HCEC 1CT (cell line): ENCODE results near the gene CRIP3.
"Not testable (repeated sequence)": the region's sequence is repeated elsewhere in the genome, so short reads cannot be mapped to it uniquely, and the experiment has no call there.

Source experiments
- DNase-seq: peaks from one replicate; pipeline ENCODE4 v3.0.0-alpha.2; 2017

The CRIP3 gene, protein sequence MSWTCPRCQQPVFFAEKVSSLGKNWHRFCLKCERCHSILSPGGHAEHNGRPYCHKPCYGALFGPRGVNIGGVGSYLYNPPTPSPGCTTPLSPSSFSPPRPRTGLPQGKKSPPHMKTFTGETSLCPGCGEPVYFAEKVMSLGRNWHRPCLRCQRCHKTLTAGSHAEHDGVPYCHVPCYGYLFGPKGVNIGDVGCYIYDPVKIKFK

DNA sequence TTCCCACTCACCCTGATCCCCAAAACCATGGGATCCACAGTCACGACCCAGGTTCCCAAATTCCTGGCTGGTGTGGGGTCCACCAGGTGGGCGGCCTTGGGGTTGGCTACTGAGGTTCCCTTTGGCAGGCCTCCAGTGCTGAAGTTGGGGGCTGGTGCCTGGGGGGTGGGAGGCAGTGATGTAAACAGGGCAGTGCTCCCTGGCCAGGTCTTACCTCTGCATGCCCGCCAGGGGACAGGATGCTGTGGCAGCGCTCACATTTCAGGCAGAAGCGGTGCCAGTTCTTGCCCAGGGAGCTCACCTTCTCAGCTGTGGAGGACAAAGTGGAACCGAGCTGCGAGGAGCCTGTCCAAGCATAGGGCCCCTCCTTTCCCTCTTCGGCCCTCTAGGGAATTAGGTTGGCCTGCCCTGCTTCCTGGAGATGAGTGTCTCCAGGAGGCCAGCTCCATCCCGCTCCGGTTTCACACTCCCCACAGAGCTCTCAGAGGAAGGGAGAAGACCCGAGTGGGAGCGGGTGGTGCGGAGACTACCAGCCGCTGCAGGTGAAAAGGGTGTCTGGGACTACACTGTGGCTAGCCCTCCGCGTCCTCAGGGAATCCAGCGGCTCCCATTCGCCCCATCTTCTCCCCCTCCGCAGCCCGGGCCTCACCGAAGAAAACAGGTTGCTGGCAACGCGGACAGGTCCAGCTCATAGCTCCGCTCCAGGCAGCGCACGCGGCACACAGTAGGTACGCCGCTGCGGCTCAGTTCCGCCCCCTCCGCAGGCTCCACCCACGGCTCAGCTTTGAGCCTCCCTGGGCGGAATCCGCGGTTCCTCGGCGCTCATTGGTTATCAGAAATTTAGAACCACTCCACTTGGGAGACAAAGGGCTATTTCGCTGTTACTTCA, at the start of gene CRIP3:
Gene CRIP3, minus strand, starts transcription at position 726 of the 889 bp plus-strand sequence. Its CDS starts 34 bp downstream, at position 692.
- DNase-seq: peak; percentile 6

GRCh38 chr6:43355862-43356590, 47.4 kb upstream of the CRIP3 start:
- no peak for DNase-seq

- not testable (repeated sequence) for DNase-seq
These were observed 43.3 kb upstream of the CRIP3 start for GRCh38 chr6:43351951-43352350.

DNA sequence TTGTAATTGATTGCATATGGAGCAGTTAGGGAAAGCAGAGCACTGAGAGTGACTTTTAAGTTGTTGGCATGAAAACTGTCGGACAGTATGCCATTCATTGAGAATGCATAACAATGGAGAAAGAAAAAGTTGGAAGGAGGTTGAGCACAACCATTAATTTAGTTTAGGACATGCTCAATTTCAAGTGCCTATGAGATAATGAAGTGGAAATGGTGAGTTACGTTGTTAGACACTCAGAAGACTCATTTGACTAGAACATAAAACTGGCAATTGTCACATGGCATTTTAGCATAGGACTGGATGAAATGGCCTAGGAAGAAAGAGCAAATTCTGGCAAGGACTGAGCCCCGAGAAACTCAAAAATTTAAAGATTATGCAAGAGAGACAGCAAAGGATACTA, 38.8 kb upstream of the CRIP3 start:
- no peak for DNase-seq

GRCh38 chr6:43347021-43347420, 38.4 kb upstream of the CRIP3 start:
- no peak for DNase-seq

DNA sequence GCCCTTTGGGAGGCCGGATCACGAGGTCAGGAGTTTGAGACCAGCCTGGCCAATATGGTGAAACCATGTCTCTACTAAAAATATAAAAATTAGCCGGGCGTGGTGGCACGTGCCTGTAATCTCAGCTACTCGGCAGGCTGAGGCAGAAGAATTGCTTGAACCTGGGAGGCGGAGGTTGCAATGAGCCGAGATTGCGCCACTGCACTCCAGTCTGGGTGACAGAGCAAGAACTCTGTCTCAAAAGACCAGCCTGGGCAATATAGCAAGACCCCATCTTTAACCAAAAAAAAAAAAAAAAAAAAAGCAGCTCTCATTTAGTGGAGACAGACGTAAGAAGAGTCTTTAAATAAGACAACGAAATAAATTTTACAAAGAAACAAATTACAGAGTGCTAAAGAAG, 37.6 kb upstream of the CRIP3 start:
- DNase-seq: not testable (repeated sequence)

GRCh38 chr6:43339168-43339567, 30.5 kb upstream of the CRIP3 start:
- DNase-seq: no peak

DNA sequence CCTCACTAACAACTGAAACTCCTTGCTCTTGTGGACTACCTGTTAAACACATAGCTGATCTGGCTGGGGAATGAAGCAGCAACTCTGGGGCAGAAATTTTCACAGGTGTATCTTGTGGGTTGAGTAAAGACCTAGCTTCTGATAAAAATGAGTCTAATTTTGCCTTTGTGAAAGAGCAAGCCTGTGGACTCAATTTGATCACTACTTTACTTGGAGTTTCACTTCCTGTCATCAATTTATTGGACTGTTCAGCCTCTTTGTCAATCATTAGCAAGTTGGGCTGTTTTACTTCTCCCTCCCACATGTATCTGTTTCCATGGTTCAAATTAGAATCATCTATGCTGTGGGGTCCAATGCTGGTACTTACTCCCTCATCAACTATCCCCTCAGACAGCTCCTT, 29.6 kb upstream of the CRIP3 start:
- no peak for DNase-seq

DNA sequence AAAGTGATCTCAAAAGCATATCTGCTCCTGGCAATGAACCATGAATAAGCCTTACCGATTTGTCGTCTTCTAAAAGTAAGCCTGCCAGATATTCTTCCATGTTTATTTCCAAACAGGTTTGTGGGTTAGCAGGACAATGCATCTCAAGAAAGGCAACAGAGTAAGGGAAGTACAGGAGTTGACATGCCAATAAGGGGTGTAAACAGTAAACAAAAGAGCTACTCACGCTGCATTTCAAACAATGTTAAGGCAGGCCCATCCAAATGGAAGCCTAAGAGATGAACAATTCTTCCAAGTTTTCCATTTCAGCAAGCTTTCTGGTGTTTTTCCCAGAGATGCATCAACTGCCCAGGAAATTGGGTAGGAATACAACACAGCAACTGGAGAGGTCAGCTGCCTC, 27.8 kb upstream of the CRIP3 start:
- DNase-seq: no peak

GRCh38 chr6:43335469-43335868, 26.8 kb upstream of the CRIP3 start:
- no peak for DNase-seq

- peak; percentile 57 for DNase-seq
These were observed 26.0 kb upstream of the CRIP3 start for GRCh38 chr6:43334466-43335095.

GRCh38 chr6:43331891-43332290, 23.3 kb upstream of the CRIP3 start:
- no peak for DNase-seq

DNA sequence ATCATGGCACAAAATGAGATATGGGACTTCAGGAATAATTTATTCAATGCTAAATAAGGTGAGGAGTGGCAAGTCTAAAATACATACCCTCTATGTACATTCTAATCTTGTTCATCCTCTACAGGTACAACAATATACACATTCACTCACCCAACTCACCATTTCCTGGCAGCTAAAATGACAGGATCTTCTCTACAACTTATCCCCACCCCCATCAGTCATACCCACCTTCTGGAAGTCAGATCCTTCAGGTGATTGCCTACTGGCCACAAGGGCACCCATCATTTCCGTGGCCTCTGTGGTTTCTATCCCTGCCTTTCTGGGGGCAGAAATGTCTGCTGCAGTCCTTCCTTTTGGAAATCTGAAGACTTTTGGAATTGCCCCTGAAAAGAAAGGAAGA, 22.8 kb upstream of the CRIP3 start:
- no peak for DNase-seq

GRCh38 chr6:43328528-43328927, 19.9 kb upstream of the CRIP3 start:
- DNase-seq: no peak

DNA sequence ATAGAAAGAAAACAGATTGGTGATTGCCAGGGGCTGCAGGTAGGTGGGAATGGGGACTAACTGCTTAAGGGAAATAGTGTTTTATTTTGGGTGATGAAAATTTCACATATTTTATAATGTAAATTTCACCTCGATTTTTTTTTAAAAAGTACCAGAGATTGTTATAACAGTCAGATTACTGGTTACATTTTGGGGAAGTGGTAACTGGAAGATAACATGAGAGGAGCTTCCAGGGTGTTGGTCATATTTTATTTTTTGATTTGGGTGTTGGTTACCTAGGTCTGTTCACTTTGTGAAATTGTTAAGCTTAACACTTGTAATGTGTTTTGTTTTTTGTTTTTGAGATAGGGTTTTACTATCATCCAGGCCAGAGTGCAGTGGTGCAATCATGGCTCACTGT, 17.2 kb upstream of the CRIP3 start:
- no peak for DNase-seq

GRCh38 chr6:43318011-43318410, 9.4 kb upstream of the CRIP3 start:
- no peak for DNase-seq

- no peak for DNase-seq
These were observed 5.2 kb upstream of the CRIP3 start for GRCh38 chr6:43313813-43314212.

GRCh38 chr6:43311666-43312065, 3.0 kb upstream of the CRIP3 start:
- DNase-seq: no peak

DNA sequence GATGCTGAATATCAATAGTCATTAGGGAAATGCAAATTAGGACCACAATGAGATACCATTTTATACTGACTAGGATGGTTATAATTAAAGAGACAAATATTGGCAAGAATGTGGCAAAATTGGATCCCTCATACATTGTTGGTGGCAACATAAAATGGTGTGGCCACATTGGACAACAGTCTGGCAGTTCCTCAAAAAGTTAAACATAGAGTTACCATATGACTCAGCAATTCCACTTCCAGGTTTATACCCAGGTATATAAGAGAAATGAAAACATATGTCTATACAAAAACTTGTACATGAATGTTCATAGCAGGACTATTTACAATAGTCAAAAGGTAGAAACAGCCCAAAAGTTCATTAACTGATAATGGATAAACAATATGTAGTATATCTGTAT, 2.0 kb upstream of the CRIP3 start:
- DNase-seq: no peak

- DNase-seq: no peak
These were observed 1.5 kb upstream of the CRIP3 start for GRCh38 chr6:43310134-43310533.

DNA sequence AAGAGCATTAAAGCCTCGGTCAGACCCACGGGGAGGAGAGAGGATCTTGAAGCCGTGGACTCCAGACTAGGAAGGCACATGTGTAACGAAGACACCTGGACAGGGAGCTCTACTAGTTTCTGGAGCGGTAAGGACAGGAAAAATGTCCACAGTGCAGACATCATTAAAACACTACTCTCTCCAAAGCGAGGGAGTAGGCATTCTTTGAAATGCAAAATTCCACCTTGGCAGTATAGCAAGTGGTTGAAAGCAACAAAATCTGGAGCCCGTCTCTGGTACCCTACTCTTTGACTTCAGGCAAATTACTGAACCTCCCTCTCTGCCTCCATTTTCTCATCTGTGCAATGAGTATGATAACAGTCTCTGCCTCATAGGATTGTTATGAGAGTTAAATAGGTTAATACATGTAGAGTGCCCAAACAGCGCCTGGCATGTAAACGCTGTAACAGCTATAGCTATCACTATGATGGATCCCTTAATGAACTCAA, 408 bp upstream of the CRIP3 start:
- no peak for DNase-seq

GRCh38 chr6:43307451-43308100, 1.1 kb downstream of the CRIP3 start:
- DNase-seq: no peak

DNA sequence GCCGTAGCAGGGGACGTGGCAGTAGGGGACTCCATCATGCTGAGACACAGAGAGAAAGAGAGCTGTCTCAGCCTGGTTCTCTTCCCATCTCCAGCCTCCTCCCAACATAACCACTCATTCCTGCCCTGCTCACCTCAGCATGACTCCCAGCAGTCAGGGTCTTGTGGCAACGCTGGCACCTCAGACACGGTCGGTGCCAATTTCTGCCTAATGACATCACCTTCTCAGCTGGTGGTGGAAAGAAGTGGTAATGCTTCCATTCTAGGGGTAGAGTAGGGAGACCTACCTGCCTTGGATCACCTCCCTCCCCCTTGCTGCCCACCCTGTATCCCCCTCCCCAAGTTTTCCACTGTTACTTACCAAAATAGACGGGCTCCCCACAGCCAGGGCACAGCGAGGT, 2.5 kb downstream of the CRIP3 start:
- no peak for DNase-seq
